ENCODE measurements around the gene THAP4.
A peak's percentile ranks its signal among the peaks of the same experiment; 100 is the strongest.

THAP4 gene

DNA sequence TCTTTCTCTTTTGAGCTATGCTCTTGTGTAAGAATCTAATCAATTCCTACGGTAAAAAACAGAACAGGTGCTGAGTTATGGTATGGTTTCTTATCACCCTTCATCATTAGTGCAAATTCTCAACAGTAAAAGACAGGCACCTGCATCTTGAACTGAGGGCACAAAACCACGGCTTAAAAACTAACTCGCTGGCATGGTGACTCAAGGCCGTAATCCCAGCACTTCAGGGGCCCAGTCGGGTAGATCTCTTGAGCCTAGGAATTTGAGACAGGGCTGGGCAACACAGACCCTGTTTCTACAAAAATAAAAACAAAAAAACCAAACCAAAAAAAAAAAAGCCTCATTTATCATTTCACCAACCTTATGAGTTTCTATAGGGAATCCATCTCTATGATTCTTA lies 33.3 kb downstream of the THAP4 start:
- H3K4me3 ChIP-seq (ENCODE audit: low read depth, low read length): no peak overlapping the region
- TF ChIP-seq MYC (IDR thresholded peaks at IDR 0.05; ENCODE audit: low read depth, low read length): no peak
- TF ChIP-seq, protein P1, sequence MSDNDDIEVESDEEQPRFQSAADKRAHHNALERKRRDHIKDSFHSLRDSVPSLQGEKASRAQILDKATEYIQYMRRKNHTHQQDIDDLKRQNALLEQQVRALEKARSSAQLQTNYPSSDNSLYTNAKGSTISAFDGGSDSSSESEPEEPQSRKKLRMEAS (IDR thresholded peaks at IDR 0.05; ENCODE audit: low read depth, low read length): no peak
- TF ChIP-seq POLR2A (IDR thresholded peaks at IDR 0.05; ENCODE audit: extremely low read depth, insufficient read length): no peak
- TF ChIP-seq CTCF (IDR thresholded peaks at IDR 0.05; ENCODE audit: low read depth, low read length): no peak
- no peak for DNase-seq (ENCODE audit: low read depth)

GRCh38 chr2:241602720-241603119 lies 34.2 kb downstream of the THAP4 start:
- no peak overlapping the region for H3K4me3 ChIP-seq (ENCODE audit: low read depth, low read length)
- no peak for DNase-seq (ENCODE audit: low read depth)
- TF ChIP-seq POLR2A (IDR thresholded peaks at IDR 0.05; ENCODE audit: extremely low read depth, insufficient read length): no peak
- TF ChIP-seq, protein P1 (IDR thresholded peaks at IDR 0.05; ENCODE audit: low read depth, low read length): no peak
- no peak for TF ChIP-seq CTCF (IDR thresholded peaks at IDR 0.05; ENCODE audit: low read depth, low read length)
- no peak for TF ChIP-seq MYC (IDR thresholded peaks at IDR 0.05; ENCODE audit: low read depth, low read length)

DNA sequence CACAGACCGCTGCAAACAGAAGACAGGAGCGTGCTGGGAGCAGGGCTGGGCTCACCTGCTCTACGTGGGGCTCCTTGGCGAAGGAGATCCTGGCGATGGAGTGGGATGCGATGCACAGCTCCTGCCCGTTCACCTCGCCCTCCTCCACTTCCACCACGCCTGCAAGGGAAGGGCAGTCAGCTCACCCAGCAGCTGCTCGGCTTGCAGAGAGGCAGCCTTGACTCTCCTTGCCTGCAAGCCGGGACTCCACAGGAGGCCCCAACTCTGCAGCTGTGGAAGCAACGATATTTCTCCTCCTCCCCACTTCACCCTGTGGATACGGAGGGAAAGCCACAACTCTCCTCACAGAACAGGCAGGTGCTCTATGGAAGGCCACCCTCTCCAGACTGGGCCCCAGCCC lies 35.1 kb downstream of the THAP4 start:
- no peak for DNase-seq (ENCODE audit: low read depth)
- TF ChIP-seq POLR2A (IDR thresholded peaks at IDR 0.05; ENCODE audit: extremely low read depth, insufficient read length): no peak
- TF ChIP-seq CTCF (IDR thresholded peaks at IDR 0.05; ENCODE audit: low read depth, low read length): no peak
- no peak for TF ChIP-seq MYC (IDR thresholded peaks at IDR 0.05; ENCODE audit: low read depth, low read length)
- TF ChIP-seq, protein P1 (IDR thresholded peaks at IDR 0.05; ENCODE audit: low read depth, low read length): no peak
- no peak overlapping the region for H3K4me3 ChIP-seq (ENCODE audit: low read depth, low read length)

GRCh38 chr2:241599615-241600014 lies 37.3 kb downstream of the THAP4 start:
- TF ChIP-seq, protein P1 (IDR thresholded peaks at IDR 0.05; ENCODE audit: low read depth, low read length): no peak
- TF ChIP-seq MYC (IDR thresholded peaks at IDR 0.05; ENCODE audit: low read depth, low read length): no peak
- TF ChIP-seq POLR2A (IDR thresholded peaks at IDR 0.05; ENCODE audit: extremely low read depth, insufficient read length): no peak
- TF ChIP-seq CTCF (IDR thresholded peaks at IDR 0.05; ENCODE audit: low read depth, low read length): no peak
- no peak for DNase-seq (ENCODE audit: low read depth)
- H3K4me3 ChIP-seq (ENCODE audit: low read depth, low read length): no peak overlapping the region

GRCh38 chr2:241598487-241598886 lies 38.5 kb downstream of the THAP4 start:
- TF ChIP-seq MYC (IDR thresholded peaks at IDR 0.05; ENCODE audit: low read depth, low read length): no peak
- TF ChIP-seq, protein P1 (IDR thresholded peaks at IDR 0.05; ENCODE audit: low read depth, low read length): no peak
- peak; percentile 7 for TF ChIP-seq CTCF (IDR thresholded peaks at IDR 0.05; ENCODE audit: low read depth, low read length)
- no peak overlapping the region for H3K4me3 ChIP-seq (ENCODE audit: low read depth, low read length)

DNA sequence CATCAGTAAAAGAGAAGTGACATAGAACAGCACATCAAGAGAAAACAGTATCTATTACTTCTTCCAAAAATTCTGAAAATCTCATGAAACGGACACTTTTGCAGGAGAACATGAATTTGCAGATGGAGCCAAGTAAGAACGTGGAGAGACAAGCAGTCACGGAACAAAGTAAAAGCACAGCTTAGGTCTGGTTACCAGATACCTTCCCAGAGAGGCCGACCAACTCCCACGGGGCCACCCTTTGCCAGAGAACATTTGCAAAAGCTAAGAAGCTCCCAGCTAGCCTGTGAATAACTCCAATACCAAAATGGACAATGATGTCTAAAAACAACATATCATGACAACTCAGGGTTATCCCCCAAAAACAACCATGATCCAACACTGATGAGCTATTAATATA lies 38.9 kb downstream of the THAP4 start:
- no peak overlapping the region for H3K4me3 ChIP-seq (ENCODE audit: low read depth, low read length)
- no peak for TF ChIP-seq MYC (IDR thresholded peaks at IDR 0.05; ENCODE audit: low read depth, low read length)
- TF ChIP-seq POLR2A (IDR thresholded peaks at IDR 0.05; ENCODE audit: extremely low read depth, insufficient read length): no peak
- TF ChIP-seq, protein P1 (IDR thresholded peaks at IDR 0.05; ENCODE audit: low read depth, low read length): no peak
- TF ChIP-seq CTCF (IDR thresholded peaks at IDR 0.05; ENCODE audit: low read depth, low read length): no peak
- DNase-seq (ENCODE audit: low read depth): no peak

More at GRCh38 chr2:241598487-241598886, 38.5 kb downstream of the THAP4 start:
- DNase-seq (ENCODE audit: low read depth): no peak

Measured in NB4 (cell line).